HG02610 (cell line): ENCODE measurements around the gene SMIM38.

Source experiments
- ATAC-seq: cut with Tn5 transposase; IDR thresholded peaks from one replicate; pipeline ENCODE4 v1.9.1; 2021; ENCODE audit warnings: mild to moderate bottlenecking, moderate library complexity; ENCODE audit not compliant: unreplicated experiment

The SMIM38 gene

DNA sequence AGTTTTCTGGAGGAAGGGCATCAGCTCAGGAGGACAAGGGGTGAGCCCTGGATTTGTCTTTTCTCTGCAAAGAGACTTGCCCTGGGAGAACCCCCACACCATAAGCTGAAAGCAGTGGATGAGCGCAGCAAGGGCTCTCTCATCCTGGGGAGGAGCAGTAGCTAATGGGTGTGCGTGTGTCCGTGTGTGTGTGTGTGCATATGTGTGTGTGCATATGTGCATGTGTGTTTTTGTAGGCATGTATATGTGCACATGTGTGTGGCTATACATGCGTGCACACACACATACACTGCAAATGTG lies 45.3 kb downstream of the SMIM38 start:
- no peak for ATAC-seq

DNA sequence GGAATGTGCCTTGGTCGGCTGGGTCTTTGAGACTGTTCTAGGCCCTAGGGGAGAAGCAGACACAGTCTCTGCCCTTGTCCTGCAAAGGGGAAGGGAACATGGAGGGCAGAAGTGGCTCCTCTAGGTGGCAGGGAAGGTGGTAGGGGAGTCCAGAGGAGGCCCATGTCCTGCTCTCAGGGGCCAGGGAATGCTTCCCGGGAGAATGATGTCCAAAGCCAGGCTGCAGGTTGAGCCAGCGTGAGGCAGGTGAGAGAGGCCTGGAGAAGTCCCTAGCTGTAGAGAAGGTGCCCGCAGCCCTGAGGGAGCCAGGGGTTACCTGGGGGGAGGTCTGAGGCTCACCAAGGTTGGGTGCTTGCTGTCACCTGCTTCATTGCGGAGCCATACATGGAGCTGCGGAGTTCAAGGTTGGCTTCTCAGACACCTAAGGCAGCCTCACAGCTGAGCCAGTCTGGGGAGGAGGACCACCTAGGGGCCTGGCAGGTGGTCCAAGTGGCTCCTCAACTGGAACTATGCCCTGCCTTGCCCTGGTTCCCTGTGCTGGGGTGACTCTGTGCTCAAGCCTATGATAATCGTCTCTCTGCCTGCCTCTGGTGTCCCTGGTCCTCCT lies 46.1 kb downstream of the SMIM38 start:
- no peak for ATAC-seq

DNA sequence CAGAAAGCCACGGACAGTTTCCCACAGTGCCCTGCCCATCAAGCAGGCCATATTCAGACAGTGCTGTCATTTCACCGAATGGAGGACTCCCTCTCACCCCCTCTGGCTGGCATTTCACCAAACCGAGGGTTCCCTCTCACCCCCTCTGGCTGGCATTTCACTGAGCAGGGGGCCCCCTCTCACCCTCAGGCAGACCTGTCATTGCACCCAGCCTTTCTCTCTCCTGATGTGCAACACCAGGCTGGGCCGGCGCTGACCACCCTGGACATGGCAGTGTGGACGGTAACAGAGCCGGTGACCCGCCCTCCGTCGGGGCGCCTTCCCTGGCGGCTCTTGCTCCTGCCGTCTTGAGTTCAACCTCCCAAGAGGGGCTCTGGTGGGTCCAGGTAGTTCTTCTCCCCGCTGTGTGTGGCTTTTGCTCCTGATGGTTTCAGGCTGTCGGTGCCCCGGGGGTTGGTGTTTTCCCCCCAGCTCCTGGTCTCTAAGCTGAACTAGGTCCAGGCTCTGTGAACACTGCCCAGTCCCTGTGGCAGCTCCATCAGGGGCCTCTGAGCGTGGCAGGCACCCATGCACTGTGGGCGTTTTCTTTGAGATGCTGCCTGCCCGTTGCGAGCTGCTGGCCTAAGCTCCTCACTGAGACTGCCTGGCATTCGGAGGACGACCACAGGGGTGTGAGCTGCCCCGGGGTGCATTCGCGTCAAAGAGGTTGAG lies 46.9 kb downstream of the SMIM38 start:
- no peak for ATAC-seq

GRCh38 chr11:69203381-69203780 lies 47.6 kb downstream of the SMIM38 start:
- no peak for ATAC-seq

DNA sequence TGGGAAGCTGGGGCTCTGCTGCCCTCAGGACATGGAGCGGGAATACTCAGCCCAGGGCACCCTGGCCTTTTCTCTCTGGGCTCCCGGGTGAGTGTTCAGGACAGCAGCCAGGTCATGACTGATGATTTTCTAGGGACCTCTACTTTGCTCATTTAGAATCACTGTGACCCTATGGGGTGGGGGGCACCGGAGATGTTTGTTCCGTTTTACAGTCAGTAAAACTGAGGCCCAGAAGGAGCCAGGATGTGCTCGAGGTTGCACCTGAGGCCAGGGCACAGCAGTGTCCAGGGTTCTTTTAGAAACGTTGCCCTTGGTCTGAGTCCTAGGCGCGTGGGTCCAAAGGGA lies 48.1 kb downstream of the SMIM38 start:
- no peak for ATAC-seq

DNA sequence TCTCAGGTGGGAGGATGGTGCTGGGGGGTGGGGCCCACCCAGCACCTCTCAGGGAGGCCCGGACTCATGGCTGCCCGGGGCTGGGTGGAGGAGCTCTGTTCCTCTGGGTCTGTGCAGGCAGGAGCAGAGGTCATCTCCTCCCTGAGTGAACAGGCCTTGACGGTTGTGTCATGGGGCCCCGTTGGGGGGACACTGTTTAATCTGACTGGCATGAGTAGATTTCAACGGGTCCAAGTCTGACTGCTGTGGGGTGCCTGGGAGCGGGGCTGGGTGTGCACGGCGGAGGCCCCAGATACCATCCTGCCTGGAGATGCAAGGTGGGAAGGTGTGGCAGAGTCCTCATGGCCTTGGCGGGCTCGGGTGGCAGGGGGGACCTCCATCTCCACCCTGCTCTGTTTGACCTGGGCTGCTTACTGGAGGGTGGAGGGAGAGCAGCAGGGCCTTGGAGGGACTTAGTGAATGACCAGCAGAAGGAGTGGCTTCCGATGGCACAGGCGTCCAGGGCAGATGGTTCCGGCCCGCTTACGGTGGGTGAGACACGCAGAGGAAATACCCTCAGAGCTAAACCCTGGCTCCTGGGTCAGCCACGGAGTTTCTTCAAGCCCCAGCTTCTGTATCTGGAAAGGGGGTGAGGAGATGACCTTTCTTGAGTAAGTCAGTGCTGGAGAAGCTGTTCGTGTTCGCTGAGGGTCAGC lies 48.7 kb downstream of the SMIM38 start:
- ATAC-seq: no peak

DNA sequence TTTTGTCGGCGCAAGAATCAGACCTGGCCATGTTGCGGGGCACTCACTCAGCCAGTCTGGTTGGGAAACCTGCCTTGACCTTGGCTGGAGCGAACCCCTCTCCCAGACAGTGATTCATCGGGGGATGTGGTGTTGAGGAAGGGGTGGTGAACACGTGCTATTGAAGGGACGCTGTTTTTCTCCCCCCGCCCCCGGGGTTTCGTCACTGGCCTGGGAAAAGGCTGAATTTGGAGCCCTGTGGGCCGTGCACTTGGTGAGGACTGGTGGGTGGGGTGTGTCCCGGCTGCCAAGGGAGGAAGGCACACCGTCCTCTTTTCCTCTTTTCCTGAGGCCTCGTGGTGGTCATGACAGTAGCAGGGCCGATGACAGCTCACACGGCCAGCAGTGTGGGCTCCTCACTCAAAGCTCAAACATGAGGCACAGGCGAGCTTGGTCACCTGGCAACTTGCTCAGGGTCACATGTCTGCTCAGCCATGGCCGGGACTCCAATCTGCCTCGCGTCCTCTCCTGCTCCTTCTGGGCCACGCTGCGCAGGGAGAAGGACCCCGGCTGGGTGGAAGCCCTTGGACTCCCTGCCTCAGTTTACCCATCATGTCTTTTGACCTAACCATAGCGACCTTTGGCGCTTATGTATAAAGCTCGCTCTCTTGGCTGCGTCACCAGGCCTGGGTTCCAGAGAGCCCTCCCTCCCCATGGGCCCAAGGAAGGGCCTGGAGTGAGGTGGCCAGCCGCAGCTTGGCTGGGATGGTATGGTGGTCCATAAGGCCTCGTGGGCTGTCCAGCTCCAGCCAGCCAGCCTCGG lies 49.4 kb downstream of the SMIM38 start:
- ATAC-seq: no peak
